ENCODE data around the gene TENM4.

- TF ChIP-seq CTCF (IDR thresholded peaks at IDR 0.05): no peak
- no peak for TF ChIP-seq POLR2A (IDR thresholded peaks at IDR 0.05)
Observed at GRCh38 chr11:79165908-79166307, 274.9 kb downstream of the TENM4 start.

All from Peyer's patch (tissue), 4 donors.